Measurements from ENCODE around the gene CCDC17.
A peak's percentile ranks its signal among the peaks of the same experiment; 100 is the strongest.

CCDC17 gene

GRCh38 chr1:45660336-45660735, 36.5 kb upstream of the CCDC17 start:
- CTCF ChIA-PET: interaction anchor here (0.6 kb wide), 1 partner anchor 316 kb away, joined by 3 read pairs; no protein-coding TSS in a partner anchor
- no peak for DNase-seq
- POLR2A ChIA-PET: no interaction called here
- Histone ChIP-seq H3K9me3 (ENCODE audit: control extremely low read depth in 1 of 5, control insufficient read depth in 4 of 5, insufficient read depth in 2 of 5, low read depth in 1 of 5, low read length in 4 of 5) (no peaks in the 10 kb centered on the region), H3K36me3 (ENCODE audit: control insufficient read depth in 4 of 4, insufficient read depth in 4 of 4, low read length in 3 of 4) (peaks cover 25 to 55% (median 50%) of the 10 kb centered on the region in 4 experiments), H3K4me3 (ENCODE audit: control insufficient read depth in 1 of 7, extremely low read depth in 1 of 7, insufficient read depth in 4 of 7, low read depth in 2 of 7, low read length in 6 of 7) (no peak overlapping the region), H3K27me3 (replicated peaks in 2 of 5; ENCODE audit: control insufficient read depth in 4 of 5, insufficient read depth in 5 of 5, low read length in 4 of 5) (no peaks in the 10 kb centered on the region), H3K4me1 (ENCODE audit: control extremely low read depth in 1 of 4, control insufficient read depth in 4 of 4, insufficient read depth in 4 of 4, low read length in 3 of 4) (no peaks in the 10 kb centered on the region), H3K27ac (ENCODE audit: insufficient read depth in 1 of 2, low read depth in 1 of 2, low read length in 2 of 2, poor library complexity in 1 of 2, severe bottlenecking in 2 of 2) (no peak overlapping the region)
- no CpG with 5 or more reads among the region's 2 CpGs for WGBS (ENCODE audit: insufficient coverage)

GRCh38 chr1:45659222-45659621, 35.4 kb upstream of the CCDC17 start:
- CTCF ChIA-PET: interaction anchor here (0.9 to 1.3 kb wide), 3 partner anchors 8 to 30 kb away, joined by 3 to 5 read pairs (median 4); no protein-coding TSS in a partner anchor

GRCh38 chr1:45658171-45658570, 34.3 kb upstream of the CCDC17 start:
- no peaks in the 10 kb centered on the region for H3K4me1 ChIP-seq (ENCODE audit: control extremely low read depth in 1 of 4, control insufficient read depth in 4 of 4, insufficient read depth in 4 of 4, low read length in 3 of 4)
- H3K27me3 ChIP-seq (replicated peaks in 2 of 5; ENCODE audit: control insufficient read depth in 4 of 5, insufficient read depth in 5 of 5, low read length in 4 of 5): no peaks in the 10 kb centered on the region
- H3K4me3 ChIP-seq (ENCODE audit: control insufficient read depth in 1 of 7, extremely low read depth in 1 of 7, insufficient read depth in 4 of 7, low read depth in 2 of 7, low read length in 6 of 7): no peak overlapping the region
- ChIA-PET POLR2A (no interaction called here), CTCF (interaction anchor here (0.8 to 1.3 kb wide), 3 partner anchors 21 to 96 kb away, joined by 3 read pairs; no protein-coding TSS in a partner anchor)
- H3K36me3 ChIP-seq (ENCODE audit: control insufficient read depth in 4 of 4, insufficient read depth in 4 of 4, low read length in 3 of 4): peaks cover 31 to 75% (median 65%) of the 10 kb centered on the region in 4 experiments
- no peak for DNase-seq
- no CpG with 5 or more reads among the region's 2 CpGs for WGBS (ENCODE audit: insufficient coverage)
- no peak overlapping the region for H3K27ac ChIP-seq (ENCODE audit: insufficient read depth in 1 of 2, low read depth in 1 of 2, low read length in 2 of 2, poor library complexity in 1 of 2, severe bottlenecking in 2 of 2)
- no peaks in the 10 kb centered on the region for H3K9me3 ChIP-seq (ENCODE audit: control extremely low read depth in 1 of 5, control insufficient read depth in 4 of 5, insufficient read depth in 2 of 5, low read depth in 1 of 5, low read length in 4 of 5)

More at GRCh38 chr1:45659222-45659621, 35.4 kb upstream of the CCDC17 start:
- Histone ChIP-seq H3K9me3 (ENCODE audit: control extremely low read depth in 1 of 5, control insufficient read depth in 4 of 5, insufficient read depth in 2 of 5, low read depth in 1 of 5, low read length in 4 of 5) (no peaks in the 10 kb centered on the region), H3K27ac (ENCODE audit: insufficient read depth in 1 of 2, low read depth in 1 of 2, low read length in 2 of 2, poor library complexity in 1 of 2, severe bottlenecking in 2 of 2) (no peak overlapping the region), H3K4me3 (ENCODE audit: control insufficient read depth in 1 of 7, extremely low read depth in 1 of 7, insufficient read depth in 4 of 7, low read depth in 2 of 7, low read length in 6 of 7) (no peak overlapping the region), H3K4me1 (ENCODE audit: control extremely low read depth in 1 of 4, control insufficient read depth in 4 of 4, insufficient read depth in 4 of 4, low read length in 3 of 4) (no peaks in the 10 kb centered on the region), H3K36me3 (ENCODE audit: control insufficient read depth in 4 of 4, insufficient read depth in 4 of 4, low read length in 3 of 4) (peaks cover 28 to 67% (median 58%) of the 10 kb centered on the region in 4 experiments), H3K27me3 (replicated peaks in 2 of 5; ENCODE audit: control insufficient read depth in 4 of 5, insufficient read depth in 5 of 5, low read length in 4 of 5) (no peaks in the 10 kb centered on the region)
- POLR2A ChIA-PET: no interaction called here
- WGBS (ENCODE audit: insufficient coverage): 100% methylated on average over 1 of the region's 2 CpGs
- no peak for DNase-seq

GRCh38 chr1:45656573-45657226, 32.8 kb upstream of the CCDC17 start:
- Histone ChIP-seq H3K36me3 (ENCODE audit: control insufficient read depth in 4 of 4, insufficient read depth in 4 of 4, low read length in 3 of 4) (peaks cover 41 to 89% (median 75%) of the 10 kb centered on the region in 4 experiments), H3K27me3 (replicated peaks in 2 of 5; ENCODE audit: control insufficient read depth in 4 of 5, insufficient read depth in 5 of 5, low read length in 4 of 5) (no peaks in the 10 kb centered on the region), H3K4me1 (ENCODE audit: control extremely low read depth in 1 of 4, control insufficient read depth in 4 of 4, insufficient read depth in 4 of 4, low read length in 3 of 4) (no peaks in the 10 kb centered on the region), H3K9me3 (ENCODE audit: control extremely low read depth in 1 of 5, control insufficient read depth in 4 of 5, insufficient read depth in 2 of 5, low read depth in 1 of 5, low read length in 4 of 5) (no peaks in the 10 kb centered on the region), H3K4me3 (ENCODE audit: control insufficient read depth in 1 of 7, extremely low read depth in 1 of 7, insufficient read depth in 4 of 7, low read depth in 2 of 7, low read length in 6 of 7) (no peak overlapping the region), H3K27ac (ENCODE audit: insufficient read depth in 1 of 2, low read depth in 1 of 2, low read length in 2 of 2, poor library complexity in 1 of 2, severe bottlenecking in 2 of 2) (no peak overlapping the region)
- POLR2A ChIA-PET: interaction anchor here (0.6 kb wide), 1 partner anchor 57 kb away, joined by 4 read pairs; no protein-coding TSS in a partner anchor
- CTCF ChIA-PET: interaction anchor here (1.3 to 1.6 kb wide), 2 partner anchors 22 to 29 kb away, joined by 3 to 6 read pairs; partner anchors contain the start of gene GPBP1L1
- 100% methylated on average over 1 of the region's 3 CpGs for WGBS (ENCODE audit: insufficient coverage)
- DNase-seq: no peak

- Histone ChIP-seq H3K4me3 (ENCODE audit: control insufficient read depth in 1 of 7, extremely low read depth in 1 of 7, insufficient read depth in 4 of 7, low read depth in 2 of 7, low read length in 6 of 7) (no peak overlapping the region), H3K27me3 (replicated peaks in 2 of 5; ENCODE audit: control insufficient read depth in 4 of 5, insufficient read depth in 5 of 5, low read length in 4 of 5) (no peaks in the 10 kb centered on the region), H3K27ac (ENCODE audit: insufficient read depth in 1 of 2, low read depth in 1 of 2, low read length in 2 of 2, poor library complexity in 1 of 2, severe bottlenecking in 2 of 2) (no peak overlapping the region), H3K9me3 (ENCODE audit: control extremely low read depth in 1 of 5, control insufficient read depth in 4 of 5, insufficient read depth in 2 of 5, low read depth in 1 of 5, low read length in 4 of 5) (no peaks in the 10 kb centered on the region), H3K36me3 (ENCODE audit: control insufficient read depth in 4 of 4, insufficient read depth in 4 of 4, low read length in 3 of 4) (peaks cover 41 to 99% (median 82%) of the 10 kb centered on the region in 4 experiments), H3K4me1 (ENCODE audit: control extremely low read depth in 1 of 4, control insufficient read depth in 4 of 4, insufficient read depth in 4 of 4, low read length in 3 of 4) (no peaks in the 10 kb centered on the region)
- DNase-seq: no peak
- CTCF ChIA-PET: interaction anchor here (1.3 kb wide), 2 partner anchors 10 to 15 kb away, joined by 3 read pairs; no protein-coding TSS in a partner anchor
- 97% methylated on average over 4 of the region's 12 CpGs for WGBS (ENCODE audit: insufficient coverage)
- POLR2A ChIA-PET: no interaction called here
These were observed 30.9 kb upstream of the CCDC17 start for GRCh38 chr1:45654540-45655280.

- DNase-seq: peak in 2 of 3 donors; percentile 34 to 35
- WGBS (ENCODE audit: insufficient coverage): 88% methylated on average over 8 of the region's 9 CpGs
These were observed 23.6 kb upstream of the CCDC17 start for GRCh38 chr1:45647248-45648021.

More at GRCh38 chr1:45647248-45648021, 23.6 kb upstream of the CCDC17 start:
- Histone ChIP-seq H3K36me3 (ENCODE audit: control insufficient read depth in 4 of 4, insufficient read depth in 4 of 4, low read length in 3 of 4) (peaks cover 17 to 73% (median 45%) of the 10 kb centered on the region in 4 experiments), H3K27ac (ENCODE audit: insufficient read depth in 1 of 2, low read depth in 1 of 2, low read length in 2 of 2, poor library complexity in 1 of 2, severe bottlenecking in 2 of 2) (no peak overlapping the region), H3K4me3 (ENCODE audit: control insufficient read depth in 1 of 7, extremely low read depth in 1 of 7, insufficient read depth in 4 of 7, low read depth in 2 of 7, low read length in 6 of 7) (no peak overlapping the region), H3K9me3 (ENCODE audit: control extremely low read depth in 1 of 5, control insufficient read depth in 4 of 5, insufficient read depth in 2 of 5, low read depth in 1 of 5, low read length in 4 of 5) (no peaks in the 10 kb centered on the region), H3K27me3 (replicated peaks in 2 of 5; ENCODE audit: control insufficient read depth in 4 of 5, insufficient read depth in 5 of 5, low read length in 4 of 5) (no peaks in the 10 kb centered on the region), H3K4me1 (ENCODE audit: control extremely low read depth in 1 of 4, control insufficient read depth in 4 of 4, insufficient read depth in 4 of 4, low read length in 3 of 4) (peaks cover 0 to 9% (median 4%) of the 10 kb centered on the region in 4 experiments)
- CTCF ChIA-PET: interaction anchor here (0.9 to 1.2 kb wide), 2 partner anchors 12 to 18 kb away, joined by 3 read pairs; no protein-coding TSS in a partner anchor
- POLR2A ChIA-PET: no interaction called here
